GM21723 (cell line): ENCODE results near the gene HK3.

Experiments
- ATAC-seq: cut with Tn5 transposase; IDR thresholded peaks from one replicate; pipeline ENCODE4 v1.9.1; 2021; ENCODE audit warnings: mild to moderate bottlenecking, moderate library complexity; ENCODE audit not compliant: unreplicated experiment

HK3 gene

GRCh38 chr5:176870110-176870591 is 29.0 kb downstream of the HK3 start:
- ATAC-seq = no peak

- ATAC-seq = no peak
Measured at GRCh38 chr5:176869501-176870109, 29.5 kb downstream of the HK3 start.

DNA sequence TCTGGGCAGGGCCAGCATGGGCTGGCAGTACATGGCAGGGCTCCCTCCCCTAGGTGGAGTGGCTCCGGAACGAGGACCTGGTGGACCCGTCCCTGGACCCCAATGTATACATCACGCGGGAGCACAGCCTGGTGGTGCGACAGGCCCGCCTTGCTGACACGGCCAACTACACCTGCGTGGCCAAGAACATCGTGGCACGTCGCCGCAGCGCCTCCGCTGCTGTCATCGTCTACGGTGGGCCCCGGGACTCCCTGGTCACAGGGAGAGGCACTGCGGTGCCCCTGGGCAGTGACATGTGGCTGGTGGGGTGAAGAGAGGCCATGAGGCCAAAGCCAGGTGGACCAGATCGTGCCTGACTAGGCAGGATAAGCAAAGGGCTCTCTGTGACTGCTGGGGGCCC is 30.4 kb downstream of the HK3 start:
- no peak for ATAC-seq

DNA sequence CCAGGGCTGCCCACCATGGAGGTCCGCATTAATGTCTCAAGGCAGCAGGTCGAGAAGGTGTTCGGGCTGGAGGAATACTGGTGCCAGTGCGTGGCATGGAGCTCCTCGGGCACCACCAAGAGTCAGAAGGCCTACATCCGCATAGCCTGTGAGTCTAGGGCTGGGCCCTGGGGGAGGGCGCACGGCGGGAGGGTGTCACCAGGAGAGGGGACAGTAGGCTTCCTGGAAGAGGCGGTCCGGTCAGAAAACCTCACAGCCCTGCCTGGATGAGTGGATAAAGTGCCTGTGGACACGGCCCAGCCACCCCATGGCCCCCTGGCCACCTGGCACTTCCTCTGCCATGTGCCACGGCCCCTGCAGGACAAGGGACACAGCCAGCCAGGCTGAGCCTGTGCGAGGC is 31.0 kb downstream of the HK3 start:
- no peak for ATAC-seq

GRCh38 chr5:176866707-176867310 is 32.3 kb downstream of the HK3 start:
- ATAC-seq = no peak

GRCh38 chr5:176865964-176866363 is 33.2 kb downstream of the HK3 start:
- ATAC-seq = no peak

- ATAC-seq = no peak
Measured at GRCh38 chr5:176864755-176865154, 34.4 kb downstream of the HK3 start.

- no peak for ATAC-seq
Measured at GRCh38 chr5:176863765-176864098, 35.4 kb downstream of the HK3 start.

DNA sequence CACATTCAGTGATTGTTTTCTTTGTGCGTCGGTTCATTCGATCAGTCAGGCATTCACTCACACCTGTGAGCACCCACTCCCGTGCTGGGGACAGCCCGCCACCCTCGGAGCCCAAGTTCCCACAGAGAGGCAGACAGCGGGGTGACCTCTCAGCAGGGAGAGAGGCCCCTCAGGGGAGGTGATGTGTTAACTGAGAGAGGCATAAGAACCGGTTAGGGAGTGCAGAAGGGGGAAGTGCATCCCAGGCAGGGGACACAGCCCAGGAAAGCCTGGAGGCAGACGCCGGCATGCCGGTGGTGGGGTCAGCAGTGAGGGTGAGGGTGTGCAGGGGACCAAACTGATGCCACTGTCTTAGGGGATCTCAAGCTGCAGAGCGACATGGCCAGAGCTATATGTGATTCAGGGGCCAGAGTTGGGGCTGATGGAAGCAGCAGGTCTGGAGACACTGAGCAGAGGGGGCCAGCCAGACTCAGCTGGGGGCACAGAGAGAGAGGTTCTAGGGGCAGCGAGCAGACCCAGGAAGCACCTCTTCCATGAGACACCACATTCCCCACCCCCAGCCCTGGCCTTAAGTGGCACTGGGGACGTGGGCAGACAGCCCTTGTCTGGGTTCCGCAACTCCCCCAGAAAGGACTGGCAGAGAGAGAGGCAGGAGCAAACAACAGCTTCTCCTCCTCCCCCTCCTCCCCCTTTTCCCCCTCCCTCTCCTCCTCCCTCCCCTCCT is 35.9 kb downstream of the HK3 start:
- no peak for ATAC-seq

GRCh38 chr5:176862330-176862995 is 36.7 kb downstream of the HK3 start:
- ATAC-seq = no peak

GRCh38 chr5:176861276-176861675 is 37.9 kb downstream of the HK3 start:
- ATAC-seq = no peak

- ATAC-seq = no peak
Measured at GRCh38 chr5:176860381-176860780, 38.8 kb downstream of the HK3 start.

DNA sequence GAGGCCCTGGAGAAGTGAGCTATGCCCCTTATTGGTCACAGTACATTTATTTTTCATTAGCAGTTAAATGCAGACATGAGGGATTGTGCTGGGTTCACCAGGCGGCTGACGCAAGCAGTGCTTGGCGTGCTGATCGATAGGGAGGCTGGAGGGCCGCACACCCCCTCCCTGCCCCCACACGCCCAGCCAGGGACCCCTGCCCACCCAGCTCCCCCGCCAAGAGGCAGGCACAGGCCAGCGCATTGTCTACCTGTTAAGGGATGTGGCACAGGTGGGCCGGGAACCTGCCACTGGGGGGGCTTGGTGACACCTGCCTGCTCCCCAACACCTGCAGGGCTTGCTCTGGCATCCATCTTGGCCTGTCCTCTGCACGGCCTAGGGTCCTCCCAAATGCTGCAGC is 39.2 kb downstream of the HK3 start:
- ATAC-seq = no peak

GRCh38 chr5:176857894-176858273 is 41.3 kb downstream of the HK3 start:
- no peak for ATAC-seq

DNA sequence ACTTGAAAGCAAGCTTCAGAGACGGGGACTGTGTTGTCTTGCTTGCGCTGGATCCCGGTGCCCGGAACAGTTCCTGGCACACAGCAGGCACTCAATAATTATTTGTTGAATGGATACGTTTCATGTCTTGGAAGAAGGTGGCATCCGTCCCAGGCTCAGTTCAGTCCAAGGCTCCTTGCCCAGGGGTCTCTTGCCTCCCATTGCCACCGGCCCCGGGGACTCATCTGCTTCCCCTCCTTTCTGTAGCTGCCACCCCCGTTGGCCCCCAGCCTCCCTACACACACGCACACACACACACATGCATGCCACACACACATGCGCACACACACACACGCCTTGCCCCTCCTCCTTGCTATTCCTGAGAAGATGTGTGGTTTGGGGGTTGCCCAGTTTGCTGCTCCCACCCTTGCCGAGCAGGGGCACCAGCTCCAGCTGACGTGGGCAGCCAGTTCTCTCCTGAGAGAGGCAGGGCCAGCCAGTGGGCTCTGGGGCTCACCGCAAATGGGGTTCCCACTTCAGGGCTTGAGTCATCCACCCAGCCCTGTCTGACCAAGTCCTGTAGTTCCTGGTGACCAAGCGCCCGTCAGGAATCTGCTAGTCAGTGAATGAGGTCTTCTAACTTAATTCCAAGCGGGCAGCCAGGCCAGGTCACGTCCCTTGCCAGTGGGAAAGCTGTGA is 41.8 kb downstream of the HK3 start:
- ATAC-seq = no peak

- no peak for ATAC-seq
Measured at GRCh38 chr5:176856746-176857145, 42.4 kb downstream of the HK3 start.

- ATAC-seq = no peak
Measured at GRCh38 chr5:176855598-176855997, 43.5 kb downstream of the HK3 start.

DNA sequence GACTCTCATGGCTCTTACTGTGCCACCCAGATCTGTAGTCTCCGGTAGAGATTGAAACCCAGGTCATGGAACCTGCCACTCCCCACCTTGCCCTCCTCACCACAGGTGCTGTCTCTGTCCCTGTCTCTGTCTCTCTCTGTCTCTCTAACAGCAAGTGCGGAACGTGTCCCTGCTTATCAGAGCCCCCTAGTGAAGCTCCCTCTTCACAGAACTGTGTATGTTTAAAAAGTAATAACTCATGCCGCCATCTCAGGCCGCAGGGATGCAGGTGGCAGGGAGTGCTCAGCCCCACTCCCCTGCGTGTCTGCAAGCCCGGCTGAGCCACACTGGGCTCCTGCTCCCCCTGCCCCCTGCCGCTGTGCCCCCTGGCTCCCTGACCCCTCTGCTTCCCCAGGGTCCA is 45.0 kb downstream of the HK3 start:
- ATAC-seq = no peak

GRCh38 chr5:176853151-176853778 is 45.9 kb downstream of the HK3 start:
- ATAC-seq = no peak

- ATAC-seq = no peak
Measured at GRCh38 chr5:176851871-176852658, 47.1 kb downstream of the HK3 start.
